Aorta (tissue), 5 donors: Measurements from ENCODE around the gene CRAT. TPM values are rescaled to one million over a fixed set of nuclear protein-coding genes. Genes with fewer than 3 reads are reported as not detected.

ENCODE experiments used
- ATAC-seq: fragments of 200-7000 bp; cut with Tn5 transposase; one replicate; pipeline ENCODE4 v1.9.1; 2022; ENCODE audit warnings: moderate library complexity; ENCODE audit not compliant: low FRiP score
- DNase-seq, 2 donors: peaks; one replicate each; pipeline ENCODE4 v3.0.0-alpha.2; 2020
- H3K27ac ChIP-seq, 2 donors: one replicate each; pipeline ENCODE4 v1.5.1; 2013; ENCODE audit warnings: low read length in 2 of 2, mild to moderate bottlenecking in 2 of 2, moderate library complexity in 2 of 2, control low read depth in 1 of 2, inconsistent platforms in 1 of 2, low read depth in 1 of 2
- H3K27me3 ChIP-seq, 2 donors: one replicate each; pipeline ENCODE4 v1.6.1; 2013; ENCODE audit warnings: control low read depth in 1 of 2, low read length in 1 of 2, mild to moderate bottlenecking in 1 of 2, moderate library complexity in 1 of 2; ENCODE audit not compliant: insufficient read depth in 2 of 2, control insufficient read depth in 1 of 2
- H3K36me3 ChIP-seq, 2 donors: one replicate each; pipeline ENCODE4 v1.6.1; 2013; ENCODE audit warnings: control low read depth in 1 of 2, low read length in 1 of 2, mild to moderate bottlenecking in 1 of 2; ENCODE audit not compliant: insufficient read depth in 2 of 2, control insufficient read depth in 1 of 2
- H3K4me1 ChIP-seq, 2 donors: one replicate each; pipeline ENCODE4 v1.6.1; 2013; ENCODE audit warnings: low read length in 2 of 2, control low read depth in 1 of 2, mild to moderate bottlenecking in 1 of 2, moderate library complexity in 1 of 2; ENCODE audit not compliant: insufficient read depth in 2 of 2, control insufficient read depth in 1 of 2
- H3K4me3 ChIP-seq, 2 donors: one replicate each; pipeline ENCODE4 v1.5.1; 2013; ENCODE audit warnings: low read length in 2 of 2, control low read depth in 1 of 2, mild to moderate bottlenecking in 1 of 2
- H3K9me3 ChIP-seq: one replicate; pipeline ENCODE4 v1.6.1; 2013; ENCODE audit warnings: mild to moderate bottlenecking, low read length; ENCODE audit not compliant: control insufficient read depth
- WGBS, 2 donors: extraction: QIAGEN DNeasy Blood & Tissue Kit; methylation state at CpG; one replicate each; pipeline ENCODE4 v1.1.7; 2013; 5-methylcytosine and 5-hydroxymethylcytosine counted together
- intact Hi-C, 2 donors: fragments of 100-400 bp; cut with DNase I; formaldehyde crosslinking; loops; one replicate each; pipeline versions ENCODE4 v1.14.2 to v1.15.0; 2022
- polyA plus RNA-seq, 2 donors: library from polyadenylated mRNA; stranded (reverse); fragments of 200-250 nt; gene quantifications; one replicate each; pipeline ENCODE4 v1.2.3, GENCODE V29; 2013
- total RNA-seq, 2 donors: library from RNA; stranded (reverse); fragmentation: NEBNext Ultra II Directional; extraction: Animal tissue kit (Norgen Biotek cat#: 25700); gene quantifications; one replicate each; pipeline ENCODE4 v1.2.1, GENCODE V29; 2021
- donor health status: healthy with polysubstance abuse.
- donor health status: Bipolar disorder and iron deficiency.
- donor health status: DM: no; HTN: no; CAD: no.
- donor health status: DM: no; HTN: no; CAD: no.
- donor health status: DM: yes; HTN: yes; CAD: no.

Gene CRAT
- total and polyA plus RNA-seq, 4 donors, result 26.8 to 51.1 (median 45.2) TPM

- WGBS, 2 donors, result 71 to 76% methylated on average over 10 of the region's 10 CpGs
- H3K27me3 ChIP-seq, result no peaks in the 10 kb centered on the region
- H3K4me1 ChIP-seq, result no peaks in the 10 kb centered on the region
- intact Hi-C loops, result no loop called here
- H3K36me3 ChIP-seq, result no peaks in the 10 kb centered on the region
- H3K4me3 ChIP-seq, result no peak overlapping the region
- ATAC-seq (no peak), DNase-seq (no peak)
- no peak overlapping the region for H3K27ac ChIP-seq
- no peaks in the 10 kb centered on the region for H3K9me3 ChIP-seq
Measured at GRCh38 chr9:129108805-129109536, 1.6 kb downstream of the CRAT start.

DNA sequence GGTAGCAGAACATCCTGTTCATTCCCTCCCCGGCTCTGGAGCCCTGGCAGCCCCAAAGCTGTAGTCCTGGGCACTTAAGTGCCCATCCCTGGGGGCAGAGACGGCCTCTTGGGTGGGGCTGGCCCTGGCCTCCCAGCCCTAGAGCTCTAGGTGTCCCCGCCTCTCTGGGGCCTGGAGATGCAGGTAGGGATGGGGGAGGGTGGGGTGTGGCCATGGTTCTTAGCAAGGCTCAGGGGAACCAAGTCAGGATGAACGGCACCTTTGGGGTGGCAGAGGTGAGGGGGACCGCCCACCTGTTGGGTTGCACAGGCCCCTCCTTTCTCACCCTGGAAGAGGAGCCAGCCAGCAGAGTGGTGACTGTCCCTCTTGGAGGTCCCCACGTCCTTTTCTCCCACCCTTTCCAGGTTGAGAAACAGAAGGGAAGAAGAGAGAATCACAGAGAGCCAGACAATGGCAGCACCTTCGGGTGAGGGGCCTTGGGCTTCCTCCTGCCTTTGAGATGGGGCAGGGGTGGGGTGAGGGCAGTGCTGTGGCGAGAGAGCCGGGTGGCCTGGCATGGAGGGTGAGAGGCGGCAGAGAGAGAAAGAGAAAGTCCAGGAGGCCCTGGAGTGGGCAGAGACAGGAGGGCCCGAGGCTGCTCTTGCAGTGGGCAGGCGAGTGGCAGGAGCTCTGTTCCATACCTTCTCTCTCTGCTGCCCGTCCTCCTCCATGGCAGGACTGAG lies 2.3 kb downstream of the CRAT start:
- intact Hi-C loops, result no loop called here
- Histone ChIP-seq H3K36me3 (no peaks in the 10 kb centered on the region), H3K4me1 (no peaks in the 10 kb centered on the region), H3K4me3 (no peak overlapping the region), H3K27ac (no peak overlapping the region), H3K9me3 (no peaks in the 10 kb centered on the region), H3K27me3 (no peaks in the 10 kb centered on the region)
- 87% methylated on average over 11 to 13 of the region's 13 CpGs for WGBS, 2 donors
- DNase-seq (no peak), ATAC-seq (no peak)

DNA sequence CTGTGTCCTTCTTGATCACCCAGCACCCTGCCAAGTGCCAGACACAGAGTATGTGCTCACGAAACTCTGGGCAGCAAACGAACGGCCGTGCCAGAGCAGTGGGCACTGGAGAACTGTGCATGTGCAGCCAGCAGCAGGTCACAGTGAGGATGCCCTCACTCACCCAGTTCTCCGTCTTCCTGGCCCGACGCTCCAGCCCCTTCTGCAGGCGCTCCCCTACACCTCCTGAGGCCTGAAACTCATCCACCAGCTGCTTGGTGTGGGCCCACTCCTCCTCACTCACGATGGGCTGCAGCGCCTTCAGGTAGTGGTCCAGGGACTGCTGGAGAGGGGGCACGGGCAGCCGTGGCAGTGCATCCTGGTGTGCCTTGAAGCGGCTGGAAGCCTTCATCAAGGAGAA lies 2.9 kb downstream of the CRAT start:
- H3K36me3 ChIP-seq, result no peaks in the 10 kb centered on the region
- no peak for DNase-seq
- H3K9me3 ChIP-seq, result no peaks in the 10 kb centered on the region
- 85 to 87% methylated on average over 13 of the region's 13 CpGs for WGBS, 2 donors
- no peaks in the 10 kb centered on the region for H3K4me1 ChIP-seq
- H3K27me3 ChIP-seq, result no peaks in the 10 kb centered on the region
- no peak overlapping the region for H3K4me3 ChIP-seq
- intact Hi-C loops, result no loop called here
- no peak for ATAC-seq
- H3K27ac ChIP-seq, result no peak overlapping the region

- 86 to 88% methylated on average over 17 of the region's 17 CpGs for WGBS, 2 donors
- DNase-seq, result no peak
- Histone ChIP-seq H3K27me3 (no peaks in the 10 kb centered on the region), H3K4me3 (no peak overlapping the region), H3K4me1 (no peaks in the 10 kb centered on the region), H3K36me3 (no peaks in the 10 kb centered on the region), H3K27ac (no peak overlapping the region), H3K9me3 (no peaks in the 10 kb centered on the region)
- intact Hi-C loops, result no loop called here
- ATAC-seq, result no peak
Measured at GRCh38 chr9:129105857-129106694, 4.5 kb downstream of the CRAT start.

DNA sequence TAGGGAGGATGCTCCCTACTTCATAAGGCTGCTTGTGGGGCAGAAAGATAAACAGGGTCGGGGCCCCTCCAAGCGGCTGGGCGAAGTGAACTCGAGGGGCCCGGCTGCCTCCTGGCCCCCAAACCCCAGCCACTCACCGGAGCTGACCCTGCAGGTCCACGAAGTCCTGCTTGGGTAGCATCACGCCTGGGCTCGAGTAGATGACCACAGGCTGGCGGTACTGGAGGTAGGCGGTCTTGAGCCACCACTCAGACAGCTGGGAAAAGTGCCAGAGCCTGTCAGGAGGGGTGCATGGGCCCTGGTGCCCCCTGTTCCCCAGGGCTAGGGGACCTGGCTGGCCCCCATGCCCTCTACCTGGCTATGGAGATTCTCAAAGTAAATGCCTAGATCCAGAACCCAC lies 6.5 kb downstream of the CRAT start:
- no peaks in the 10 kb centered on the region for H3K36me3 ChIP-seq
- intact Hi-C loops, result no loop called here
- no peaks in the 10 kb centered on the region for H3K9me3 ChIP-seq
- no peaks in the 10 kb centered on the region for H3K4me1 ChIP-seq
- H3K27ac ChIP-seq, result no peak overlapping the region
- ATAC-seq (no peak), DNase-seq (no peak)
- no peak overlapping the region for H3K4me3 ChIP-seq
- H3K27me3 ChIP-seq, result no peaks in the 10 kb centered on the region
- WGBS, 2 donors, result 82 to 84% methylated on average over 11 of the region's 11 CpGs

DNA sequence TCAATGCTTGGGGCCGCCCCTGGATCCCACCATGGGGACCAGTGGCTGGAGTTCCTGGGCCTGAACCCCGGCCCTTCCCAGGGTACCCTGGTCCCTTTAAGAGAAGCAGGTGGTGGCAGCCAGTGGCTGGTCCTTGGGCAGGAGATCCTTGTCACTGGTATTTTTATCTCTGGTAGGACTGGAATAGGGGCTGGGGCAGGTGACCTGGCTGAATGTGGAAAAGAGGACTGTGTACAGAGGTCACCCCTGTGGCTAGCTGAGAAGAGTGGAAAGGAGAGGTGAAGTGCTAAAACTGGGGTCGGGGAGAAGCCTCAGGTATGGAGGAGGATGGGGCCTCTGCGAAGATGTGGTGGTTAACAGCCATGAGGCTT lies 7.0 kb downstream of the CRAT start:
- DNase-seq (no peak), ATAC-seq (no peak)
- no peaks in the 10 kb centered on the region for H3K9me3 ChIP-seq
- H3K36me3 ChIP-seq, result no peaks in the 10 kb centered on the region
- no peaks in the 10 kb centered on the region for H3K4me1 ChIP-seq
- H3K27me3 ChIP-seq, result no peaks in the 10 kb centered on the region
- WGBS, 2 donors, result 81 to 87% methylated on average over 4 of the region's 4 CpGs
- H3K27ac ChIP-seq, result no peak overlapping the region
- no peak overlapping the region for H3K4me3 ChIP-seq
- intact Hi-C loops, result no loop called here

GRCh38 chr9:129102791-129103594 lies 7.6 kb downstream of the CRAT start:
- Histone ChIP-seq H3K27me3 (no peaks in the 10 kb centered on the region), H3K27ac (no peak overlapping the region), H3K36me3 (no peaks in the 10 kb centered on the region), H3K4me1 (no peaks in the 10 kb centered on the region), H3K9me3 (no peaks in the 10 kb centered on the region), H3K4me3 (no peak overlapping the region)
- DNase-seq, result no peak
- intact Hi-C loops, result no loop called here
- 51 to 53% methylated on average over 14 of the region's 14 CpGs for WGBS, 2 donors
- peak; percentile 20 for ATAC-seq

GRCh38 chr9:129102095-129102525 lies 8.5 kb downstream of the CRAT start:
- 88 to 89% methylated on average over 10 to 13 of the region's 13 CpGs for WGBS, 2 donors

More at GRCh38 chr9:129102095-129102525, 8.5 kb downstream of the CRAT start:
- intact Hi-C loops, result no loop called here
- no peak overlapping the region for H3K27ac ChIP-seq
- no peak for ATAC-seq
- no peak overlapping the region for H3K4me3 ChIP-seq
- no peaks in the 10 kb centered on the region for H3K9me3 ChIP-seq
- H3K36me3 ChIP-seq, result peaks cover 0 to under 1% of the 10 kb centered on the region in 2 donors
- no peaks in the 10 kb centered on the region for H3K4me1 ChIP-seq
- DNase-seq, result no peak
- H3K27me3 ChIP-seq, result no peaks in the 10 kb centered on the region
